HCT116 (cell line): Measurements from ENCODE around the gene THAP11. TPM values are rescaled to one million over a fixed set of nuclear protein-coding genes. Genes with fewer than 3 reads are reported as not detected.
A peak's percentile ranks its signal among the peaks of the same experiment; 100 is the strongest.

Source experiments
- ATAC-seq: fragments of 200-7000 bp; cut with Tn5 transposase; 2 replicates; pipeline ENCODE4 v1.9.1; 2020; ENCODE audit warnings: mild to moderate bottlenecking, moderate library complexity
- BruUV-seq: library from RNA; stranded (reverse); fragments of 400-500 nt; replicated peaks from 2 replicates; lab custom pipeline; 2021; lab: Mats Ljungman, UMichigan
- CTCF ChIA-PET: fragments of 300-600 bp; sonication (Branson Sonifier 250); formaldehyde crosslinking; loops from one replicate; lab custom pipeline; 2021; ENCODE audit warnings: antibody characterized with exemption; lab: Charles Lee
- POLR2A ChIA-PET: fragments of 300-600, 350-600 bp; sonication (Branson Sonifier 250); formaldehyde crosslinking; loops from one replicate; lab custom pipeline; 2021; ENCODE audit warnings: antibody characterized with exemption; lab: Charles Lee
- RAD21 ChIA-PET, 2 experiments: fragments of 300-600 bp; sonication (Branson Sonifier 250); formaldehyde crosslinking; loops; one replicate each; lab custom pipeline; 2023; ENCODE audit warnings: low total read pairs in 2 of 2; ENCODE audit not compliant: uncharacterized antibody in 2 of 2, unreplicated experiment in 2 of 2, low non-redundant PET in 1 of 2; lab: Charles Lee
- DNase-seq: peaks from one replicate; pipeline ENCODE4 v3.0.0-alpha.2; 2010; ENCODE audit warnings: low read depth, low spot score
- H2AFZ ChIP-seq: fragments of 200-600 bp; shearing (Covaris generic), sonication (generic); 2 replicates; pipeline ENCODE4 v1.6.1; 2017; ENCODE audit warnings: low read depth, mixed run types, mixed read lengths, antibody characterized with exemption, low read length; ENCODE audit not compliant: poor library complexity, severe bottlenecking
- H3K27ac ChIP-seq: 2 replicates; pipeline ENCODE4 v1.5.1; 2012; ENCODE audit warnings: low read depth, low read length
- H3K27me3 ChIP-seq: fragments of 200-600 bp; sonication (generic); 2 replicates; pipeline ENCODE4 v1.6.1; 2016; ENCODE audit warnings: mixed run types, low read length, mixed read lengths; ENCODE audit not compliant: insufficient read depth
- H3K36me3 ChIP-seq, 2 experiments: fragments of 200-500 bp in 1 of 2; fragments of 200-600 bp in 1 of 2; sonication (Bioruptor generic) in 1 of 2; sonication (generic) in 1 of 2; 2 replicates each; pipeline versions ENCODE4 v1.5.1 to v1.6.1; 2014 to 2016; ENCODE audit warnings: low read length in 2 of 2, inconsistent platforms in 1 of 2, mixed read lengths in 1 of 2, mixed run types in 1 of 2; ENCODE audit not compliant: insufficient read depth in 2 of 2, control insufficient read depth in 1 of 2
- H3K4me1 ChIP-seq, 2 experiments: fragments of 200-600 bp in 1 of 2; sonication (generic) in 1 of 2; 2 replicates each; pipeline versions ENCODE4 v1.5.1 to v1.6.1; 2012 to 2017; ENCODE audit warnings: low read length in 2 of 2, inconsistent platforms in 1 of 2, mild to moderate bottlenecking in 1 of 2, mixed read lengths in 1 of 2, mixed run types in 1 of 2, moderate library complexity in 1 of 2; ENCODE audit not compliant: insufficient read depth in 2 of 2, control insufficient read depth in 1 of 2
- H3K4me2 ChIP-seq: fragments of 200-600 bp; sonication (generic); 2 replicates; pipeline ENCODE4 v1.6.1; 2017; ENCODE audit warnings: mixed run types, low read length, mixed read lengths
- H3K4me3 ChIP-seq, 2 experiments: fragments of 200-600 bp in 1 of 2; sonication (generic) in 1 of 2; replicated peaks in 1 of 2; 2 replicates each; pipeline ENCODE4 v1.5.1; 2011 to 2016; ENCODE audit warnings: low read length in 2 of 2, control low read depth in 1 of 2, low read depth in 1 of 2, mild to moderate bottlenecking in 1 of 2, mixed read lengths in 1 of 2, mixed run types in 1 of 2
- H3K79me2 ChIP-seq: fragments of 200-600 bp; sonication (generic); 2 replicates; pipeline ENCODE4 v1.6.1; 2017; ENCODE audit warnings: mild to moderate bottlenecking, mixed run types, low read length, moderate library complexity, mixed read lengths; ENCODE audit not compliant: insufficient read depth
- H3K9ac ChIP-seq: fragments of 200-600 bp; sonication (generic); 2 replicates; pipeline ENCODE4 v1.6.1; 2016; ENCODE audit warnings: low read length, mixed read lengths
- H3K9me2 ChIP-seq: fragments of 200-600 bp; sonication (generic), shearing (Covaris generic); 2 replicates; pipeline ENCODE4 v1.6.1; 2017; ENCODE audit warnings: mixed run types, mild to moderate bottlenecking, moderate library complexity; ENCODE audit not compliant: insufficient read depth
- H3K9me3 ChIP-seq, 2 experiments: fragments of 200-500 bp in 1 of 2; fragments of 200-600 bp in 1 of 2; sonication (Bioruptor generic) in 1 of 2; sonication (generic) in 1 of 2; 2 replicates each; pipeline ENCODE4 v1.6.1; 2014 to 2017; ENCODE audit warnings: low read length in 2 of 2, mixed read lengths in 2 of 2, inconsistent platforms in 1 of 2, low read depth in 1 of 2, mild to moderate bottlenecking in 1 of 2, mixed run types in 1 of 2, moderate library complexity in 1 of 2; ENCODE audit not compliant: control insufficient read depth in 1 of 2, insufficient read depth in 1 of 2
- H4K20me1 ChIP-seq: fragments of 200-600 bp; sonication (generic), shearing (Covaris generic); 2 replicates; pipeline ENCODE4 v1.6.1; 2017; ENCODE audit warnings: mixed run types, mild to moderate bottlenecking, moderate library complexity; ENCODE audit not compliant: insufficient read depth
- CBX3 ChIP-seq: IDR thresholded peaks from 2 replicates; pipeline ENCODE4 v1.6.1; 2012; ENCODE audit warnings: low read depth
- CEBPB ChIP-seq: IDR thresholded peaks from 2 replicates; pipeline ENCODE4 v1.6.1; 2012; ENCODE audit warnings: low read depth
- ELF1 ChIP-seq: IDR thresholded peaks from 2 replicates; pipeline ENCODE4 v1.6.1; 2012; ENCODE audit warnings: low read depth, borderline replicate concordance
- FOSL1 ChIP-seq: IDR thresholded peaks from 2 replicates; pipeline ENCODE4 v1.6.1; 2012; ENCODE audit warnings: low read depth
- POLR2A ChIP-seq: IDR thresholded peaks from 2 replicates; pipeline ENCODE4 v1.7.0; 2011; ENCODE audit warnings: borderline replicate concordance; ENCODE audit not compliant: insufficient read depth, insufficient read length; ENCODE audit errors: extremely low read depth
- RAD21 ChIP-seq: IDR thresholded peaks from 2 replicates; pipeline ENCODE4 v1.6.1; 2012; ENCODE audit warnings: low read depth, mild to moderate bottlenecking
- SP1 ChIP-seq: IDR thresholded peaks from 2 replicates; pipeline ENCODE4 v1.6.1; 2012; ENCODE audit warnings: low read depth
- SRF ChIP-seq: IDR thresholded peaks from 2 replicates; pipeline ENCODE4 v1.6.1; 2012; ENCODE audit warnings: low read depth
- TCF7L2 ChIP-seq: IDR thresholded peaks from 2 replicates; pipeline ENCODE4 v1.7.0; 2011; ENCODE audit warnings: borderline replicate concordance, inconsistent platforms; ENCODE audit not compliant: insufficient read depth, insufficient read length; ENCODE audit errors: extremely low read depth
- ZFX ChIP-seq: fragments of 450-650 bp; IDR thresholded peaks from 2 replicates; pipeline ENCODE4 v1.6.1; 2017
- ZNF274 ChIP-seq: fragments of 200-500 bp; sonication (Bioruptor generic); IDR thresholded peaks from 2 replicates; pipeline ENCODE4 v1.6.1; 2014; ENCODE audit warnings: mild to moderate bottlenecking, low read depth, low read length, inconsistent platforms
- intact Hi-C: fragments of 100-400 bp; cut with micrococcal nuclease; formaldehyde crosslinking; loops from 2 replicates; pipeline ENCODE4 v1.10.0; 2022
- total RNA-seq: library from RNA; stranded (reverse); gene quantifications from one replicate; pipeline ENCODE4 v1.2.1, GENCODE V29; 2021; ENCODE audit not compliant: unreplicated experiment
- TF ChIP-seq, protein P1 (sequence below): IDR thresholded peaks from 2 replicates; pipeline ENCODE4 v1.6.1; 2011; ENCODE audit warnings: mild to moderate bottlenecking, low read length, moderate library complexity; ENCODE audit not compliant: insufficient replicate concordance; ENCODE audit errors: extremely low read depth
- TF ChIP-seq, protein P2 (sequence below), 3 experiments: fragments of 200-600 bp in 1 of 3; sonication (generic) in 1 of 3; IDR thresholded peaks in 2 of 3; conservative IDR thresholded peaks in 1 of 3; 2 replicates each; pipeline ENCODE4 v1.5.1; 2012 to 2017; ENCODE audit warnings: low read depth in 2 of 3, low read length in 2 of 3, antibody characterized with exemption in 1 of 3, borderline replicate concordance in 1 of 3, control low read depth in 1 of 3, mild to moderate bottlenecking in 1 of 3, mixed read lengths in 1 of 3, mixed run types in 1 of 3, moderate library complexity in 1 of 3; ENCODE audit not compliant: insufficient read depth in 1 of 3

Gene THAP11
- total RNA-seq, 1 experiment from 2014 or later, result 25.4 TPM

DNA sequence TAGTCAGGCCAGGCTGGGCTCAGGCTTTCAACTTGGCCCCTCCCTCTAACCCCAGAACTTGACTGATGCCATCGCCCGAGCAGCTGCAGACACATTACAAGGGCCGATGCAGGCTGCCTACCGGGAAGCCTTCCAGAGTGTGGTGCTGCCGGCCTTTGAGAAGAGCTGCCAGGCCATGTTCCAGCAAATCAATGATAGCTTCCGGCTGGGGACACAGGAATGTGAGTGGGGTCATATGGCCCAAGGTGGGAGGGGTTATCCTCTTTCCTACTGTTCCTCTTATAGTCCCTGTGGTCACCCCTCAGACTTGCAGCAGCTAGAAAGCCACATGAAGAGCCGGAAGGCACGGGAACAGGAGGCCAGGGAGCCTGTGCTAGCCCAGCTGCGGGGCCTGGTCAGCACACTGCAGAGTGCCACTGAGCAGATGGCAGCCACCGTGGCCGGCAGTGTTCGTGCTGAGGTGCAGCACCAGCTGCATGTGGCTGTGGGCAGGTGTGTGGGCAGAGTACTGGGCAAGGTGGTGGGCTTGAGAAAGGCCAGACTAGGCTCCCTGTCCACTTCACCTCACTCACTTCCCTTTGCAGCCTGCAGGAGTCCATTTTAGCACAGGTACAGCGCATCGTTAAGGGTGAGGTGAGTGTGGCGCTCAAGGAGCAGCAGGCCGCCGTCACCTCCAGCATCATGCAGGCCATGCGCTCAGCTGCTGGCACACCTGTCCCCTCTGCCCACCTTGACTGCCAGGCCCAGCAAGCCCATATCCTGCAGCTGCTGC is 40.4 kb downstream of the THAP11 start:
- no peaks in the 10 kb centered on the region for H3K9me3 ChIP-seq
- intact Hi-C loops, result loop anchor here (1.0 to 10.0 kb wide), 3 partner anchors 46 to 342 kb away; no protein-coding TSS in a partner anchor
- RAD21 ChIA-PET, result no interaction called here

DNA sequence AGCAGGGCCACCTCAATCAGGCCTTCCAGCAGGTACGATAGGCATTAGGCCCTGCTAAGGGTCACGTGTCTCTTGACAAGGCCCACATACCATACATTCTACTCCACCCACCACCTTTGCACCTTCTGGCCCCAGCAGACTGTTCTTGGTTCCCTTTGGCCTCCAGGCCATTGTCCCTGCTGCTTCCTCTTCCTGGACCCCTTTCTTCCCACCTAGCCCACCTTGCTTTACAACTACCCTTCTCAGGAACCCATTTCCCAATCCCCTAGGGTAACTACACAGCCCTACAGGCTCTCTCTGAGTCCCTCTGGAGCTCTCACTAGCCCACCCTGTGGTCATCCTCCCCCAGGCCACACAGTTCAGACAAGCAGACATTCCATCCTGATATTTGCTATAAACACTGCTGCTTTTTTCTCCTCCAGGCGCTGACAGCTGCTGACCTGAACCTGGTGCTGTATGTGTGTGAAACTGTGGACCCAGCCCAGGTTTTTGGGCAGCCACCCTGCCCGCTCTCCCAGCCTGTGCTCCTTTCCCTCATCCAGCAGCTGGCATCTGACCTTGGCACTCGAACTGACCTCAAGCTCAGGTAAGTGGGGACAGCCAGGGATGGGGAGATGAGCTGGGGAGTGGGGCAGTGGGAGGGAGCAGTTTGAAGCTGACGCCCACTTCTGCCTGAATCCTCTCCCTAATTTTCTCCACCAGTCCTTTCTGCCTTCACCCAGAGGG is 41.2 kb downstream of the THAP11 start:
- Histone ChIP-seq H3K9me2 (no peaks in the 10 kb centered on the region), H2AFZ (no peak overlapping the region), H3K4me3 (no peak overlapping the region), H3K79me2 (no peaks in the 10 kb centered on the region), H4K20me1 (peaks cover 3% of the 10 kb centered on the region; the same call in 1 of the 2 replicates), H3K9me3 (no peaks in the 10 kb centered on the region), H3K4me2 (no peak overlapping the region), H3K9ac (no peak overlapping the region), H3K27ac (no peak overlapping the region), H3K4me1 (no peaks in the 10 kb centered on the region), H3K27me3 (no peaks in the 10 kb centered on the region), H3K36me3 (peaks cover 29 to 50% of the 10 kb centered on the region in 2 experiments; a peak in 3 of 4 replicates)
- no TSS peak for BruUV-seq
- CTCF ChIA-PET, result interaction anchor here (0.7 to 2.9 kb wide), 14 partner anchors 9 to 427 kb away, joined by 3 to 13 read pairs (median 5); partner anchors contain the start of genes EDC4, PRMT7, PSKH1 and SLC7A6OS
- DNase-seq, result no peak
- RAD21 ChIA-PET, result no interaction called here
- POLR2A ChIA-PET, result no interaction called here
- intact Hi-C loops, result loop anchor here (1.0 to 10.0 kb wide), 3 partner anchors 45 to 341 kb away; no protein-coding TSS in a partner anchor
- ATAC-seq, result peak; percentile 6; the same call in 1 of the 2 replicates
- no peak for TF ChIP-seq RAD21
- no peak for TF ChIP-seq ZNF274
- no peak for TF ChIP-seq SP1
- TF ChIP-seq, protein P1, sequence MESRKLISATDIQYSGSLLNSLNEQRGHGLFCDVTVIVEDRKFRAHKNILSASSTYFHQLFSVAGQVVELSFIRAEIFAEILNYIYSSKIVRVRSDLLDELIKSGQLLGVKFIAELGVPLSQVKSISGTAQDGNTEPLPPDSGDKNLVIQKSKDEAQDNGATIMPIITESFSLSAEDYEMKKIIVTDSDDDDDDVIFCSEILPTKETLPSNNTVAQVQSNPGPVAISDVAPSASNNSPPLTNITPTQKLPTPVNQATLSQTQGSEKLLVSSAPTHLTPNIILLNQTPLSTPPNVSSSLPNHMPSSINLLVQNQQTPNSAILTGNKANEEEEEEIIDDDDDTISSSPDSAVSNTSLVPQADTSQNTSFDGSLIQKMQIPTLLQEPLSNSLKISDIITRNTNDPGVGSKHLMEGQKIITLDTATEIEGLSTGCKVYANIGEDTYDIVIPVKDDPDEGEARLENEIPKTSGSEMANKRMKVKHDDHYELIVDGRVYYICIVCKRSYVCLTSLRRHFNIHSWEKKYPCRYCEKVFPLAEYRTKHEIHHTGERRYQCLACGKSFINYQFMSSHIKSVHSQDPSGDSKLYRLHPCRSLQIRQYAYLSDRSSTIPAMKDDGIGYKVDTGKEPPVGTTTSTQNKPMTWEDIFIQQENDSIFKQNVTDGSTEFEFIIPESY, result no peak
- no peak for TF ChIP-seq TCF7L2
- TF ChIP-seq CEBPB, result no peak
- no peak for TF ChIP-seq ELF1
- no peak for TF ChIP-seq POLR2A
- TF ChIP-seq FOSL1, result no peak
- TF ChIP-seq, protein P2, sequence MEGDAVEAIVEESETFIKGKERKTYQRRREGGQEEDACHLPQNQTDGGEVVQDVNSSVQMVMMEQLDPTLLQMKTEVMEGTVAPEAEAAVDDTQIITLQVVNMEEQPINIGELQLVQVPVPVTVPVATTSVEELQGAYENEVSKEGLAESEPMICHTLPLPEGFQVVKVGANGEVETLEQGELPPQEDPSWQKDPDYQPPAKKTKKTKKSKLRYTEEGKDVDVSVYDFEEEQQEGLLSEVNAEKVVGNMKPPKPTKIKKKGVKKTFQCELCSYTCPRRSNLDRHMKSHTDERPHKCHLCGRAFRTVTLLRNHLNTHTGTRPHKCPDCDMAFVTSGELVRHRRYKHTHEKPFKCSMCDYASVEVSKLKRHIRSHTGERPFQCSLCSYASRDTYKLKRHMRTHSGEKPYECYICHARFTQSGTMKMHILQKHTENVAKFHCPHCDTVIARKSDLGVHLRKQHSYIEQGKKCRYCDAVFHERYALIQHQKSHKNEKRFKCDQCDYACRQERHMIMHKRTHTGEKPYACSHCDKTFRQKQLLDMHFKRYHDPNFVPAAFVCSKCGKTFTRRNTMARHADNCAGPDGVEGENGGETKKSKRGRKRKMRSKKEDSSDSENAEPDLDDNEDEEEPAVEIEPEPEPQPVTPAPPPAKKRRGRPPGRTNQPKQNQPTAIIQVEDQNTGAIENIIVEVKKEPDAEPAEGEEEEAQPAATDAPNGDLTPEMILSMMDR (IDR thresholded peaks at IDR 0.05 in 2 of 3, conservative IDR thresholded peaks at IDR 0.05 in 1 of 3; ENCODE audit: borderline replicate concordance in 1 of 3, insufficient read depth in 1 of 3, low read depth in 2 of 3, low read length in 2 of 3), result no peak
- no peak for TF ChIP-seq SRF
- no peak for TF ChIP-seq CBX3
- TF ChIP-seq ZFX, result no peak

More for the DNA sequence above, 40.4 kb downstream of the THAP11 start:
- Histone ChIP-seq H3K4me3 (no peak overlapping the region), H2AFZ (no peak overlapping the region), H3K79me2 (no peaks in the 10 kb centered on the region; the same call in 1 of the 2 replicates), H3K9me2 (no peaks in the 10 kb centered on the region), H3K36me3 (peaks cover 35 to 57% of the 10 kb centered on the region in 2 experiments; a peak in 3 of 4 replicates), H3K27me3 (no peaks in the 10 kb centered on the region), H3K9ac (no peak overlapping the region), H3K4me2 (no peak overlapping the region), H4K20me1 (peaks cover 3% of the 10 kb centered on the region; the same call in 1 of the 2 replicates), H3K27ac (no peak overlapping the region), H3K4me1 (no peaks in the 10 kb centered on the region)
- ChIA-PET POLR2A (no interaction called here), CTCF (interaction anchor here (0.8 to 2.9 kb wide), 6 partner anchors 8 to 158 kb away, joined by 3 to 13 read pairs (median 10); partner anchors contain the start of genes EDC4 and PSKH1)
- no TSS peak for BruUV-seq
- ATAC-seq, result no peak
- no peak for TF ChIP-seq SP1
- TF ChIP-seq CBX3, result no peak
- no peak for TF ChIP-seq SRF
- DNase-seq, result no peak
